ENCODE data around the gene PKIG. TPM values are rescaled to one million over a fixed set of nuclear protein-coding genes. Genes with fewer than 3 reads are reported as not detected.

Gene PKIG
- total RNA-seq, 1 donor from 2014 or later, result 92.0 TPM

DNA sequence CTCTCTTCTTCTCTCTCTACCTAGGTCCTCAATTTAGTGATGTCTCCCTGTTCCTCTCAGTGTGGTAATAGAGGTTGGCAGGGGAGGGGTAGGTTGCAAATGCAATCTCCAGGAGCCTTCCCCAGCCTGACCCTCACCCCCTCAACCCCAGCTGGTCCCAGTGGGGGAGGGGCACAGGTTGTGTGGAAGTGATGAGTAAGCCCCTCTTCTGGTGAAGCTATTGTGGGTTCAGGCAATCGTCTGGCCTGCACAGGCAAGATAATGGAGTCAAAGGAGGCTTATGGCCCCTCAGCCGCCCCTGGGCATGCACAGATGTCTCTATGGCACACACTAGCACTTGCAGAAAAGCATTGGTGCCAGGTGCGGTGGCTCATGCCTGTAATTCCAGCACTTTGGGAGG, 79.9 kb downstream of the PKIG start:
- DNase-seq (ENCODE audit: low spot score), result no peak

DNA sequence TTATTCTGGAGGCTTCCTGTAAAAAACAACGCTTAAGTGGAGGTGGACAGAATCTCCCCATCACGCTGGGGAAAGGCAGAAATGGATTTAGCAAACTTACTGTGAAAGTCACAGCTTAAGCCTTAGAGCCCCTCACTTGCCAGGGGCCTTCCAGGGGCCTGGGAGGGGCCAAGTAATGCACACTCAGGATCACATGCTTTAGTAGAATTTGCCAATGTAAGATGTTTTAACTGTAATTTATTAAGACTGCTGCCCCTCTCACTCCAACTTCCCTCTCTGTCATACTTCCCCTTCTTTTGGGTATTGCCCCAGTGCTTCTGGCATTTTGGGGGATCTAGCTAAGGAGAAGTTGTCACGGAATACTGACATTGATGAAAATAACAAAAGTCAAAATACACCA, 81.8 kb downstream of the PKIG start:
- DNase-seq (ENCODE audit: low spot score), result no peak

DNA sequence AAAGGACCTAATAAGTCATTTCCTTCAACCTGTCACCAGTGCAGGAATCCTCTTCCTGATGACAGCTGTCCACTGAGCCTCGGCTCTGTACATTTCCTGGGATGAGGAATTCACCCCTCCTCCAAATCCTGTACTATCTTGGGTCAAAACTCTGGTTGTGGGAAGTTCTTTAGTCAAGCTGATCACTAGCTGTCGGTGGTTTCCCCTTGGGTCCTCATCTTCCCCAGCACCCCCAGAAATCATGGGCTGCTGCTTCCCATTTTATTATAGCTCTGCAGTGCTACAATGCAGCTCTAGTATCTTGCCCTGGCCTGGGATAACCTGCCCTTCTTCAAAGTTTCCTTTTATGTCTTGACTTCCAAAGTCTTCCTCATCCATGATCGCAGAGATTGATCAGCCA, 83.7 kb downstream of the PKIG start:
- DNase-seq (ENCODE audit: low spot score), result no peak

Other genes starting within 250 kb of the PKIG start
- not detected for gene R3HDML, start 245.5 kb upstream of the PKIG start, total RNA-seq
- 74.4 TPM for gene HNF4A, start 226.9 kb upstream of the PKIG start, total RNA-seq
- gene TTPAL, start 106.7 kb upstream of the PKIG start, total RNA-seq, result 14.8 TPM
- gene SERINC3, start 60.5 kb upstream of the PKIG start, total RNA-seq, result 120 TPM
- gene ADA, start 69.1 kb downstream of the PKIG start, total RNA-seq, result 5.1 TPM
- 1.6 TPM for gene CCN5, start 132.8 kb downstream of the PKIG start, total RNA-seq
- 14.2 TPM for gene KCNK15, start 163.3 kb downstream of the PKIG start, total RNA-seq
- 0.06 TPM for gene RIMS4, start 228.0 kb downstream of the PKIG start, total RNA-seq